Smooth muscle cell (in vitro differentiated cells): ENCODE measurements around the gene CLNK. TPM values are rescaled to one million over a fixed set of nuclear protein-coding genes. Genes with fewer than 3 reads are reported as not detected.

ENCODE experiments used
- DNase-seq: peaks from one replicate; lab custom pipeline; 2025; ENCODE audit not compliant: unreplicated experiment; lab: John Stamatoyannopoulos, UW
- H2AFZ ChIP-seq: fragments of 200-600 bp; sonication (generic); 2 replicates; pipeline ENCODE4 v1.6.0; 2016; ENCODE audit warnings: antibody characterized with exemption, low read depth, mild to moderate bottlenecking
- H3F3A ChIP-seq: fragments of 200-600 bp; sonication (generic); 2 replicates; pipeline ENCODE4 v1.6.0; 2017; ENCODE audit warnings: antibody characterized with exemption, low read depth
- H3K27ac ChIP-seq: fragments of 200-600 bp; sonication (generic); 2 replicates; pipeline ENCODE4 v1.5.1; 2016; ENCODE audit warnings: low read depth, mild to moderate bottlenecking
- H3K27me3 ChIP-seq: fragments of 200-600 bp; sonication (generic); 2 replicates; pipeline ENCODE4 v1.6.1; 2016; ENCODE audit warnings: low read depth, mild to moderate bottlenecking
- H3K36me3 ChIP-seq: fragments of 200-600 bp; sonication (generic); 2 replicates; pipeline ENCODE4 v1.5.1; 2016; ENCODE audit warnings: low read depth
- H3K4me1 ChIP-seq: fragments of 200-600 bp; sonication (generic); 2 replicates; pipeline ENCODE4 v1.5.1; 2016; ENCODE audit warnings: low read depth
- H3K4me2 ChIP-seq: fragments of 200-600 bp; sonication (generic); 2 replicates; pipeline ENCODE4 v1.6.0; 2016; ENCODE audit warnings: mild to moderate bottlenecking
- H3K4me3 ChIP-seq: fragments of 200-600 bp; sonication (generic); 2 replicates; pipeline ENCODE4 v1.5.1; 2016; ENCODE audit warnings: mild to moderate bottlenecking
- H3K79me2 ChIP-seq: fragments of 200-600 bp; sonication (generic); 2 replicates; pipeline ENCODE4 v1.6.0; 2016; ENCODE audit warnings: low read depth, mild to moderate bottlenecking
- H3K9ac ChIP-seq: fragments of 200-600 bp; sonication (generic); 2 replicates; pipeline ENCODE4 v1.6.0; 2016; ENCODE audit warnings: low read depth
- H3K9me3 ChIP-seq: fragments of 200-600 bp; sonication (generic); replicated peaks from 2 replicates; pipeline ENCODE4 v1.5.1; 2016; ENCODE audit warnings: low read depth
- H4K20me1 ChIP-seq: fragments of 200-600 bp; sonication (generic); 2 replicates; pipeline ENCODE4 v1.6.0; 2016; ENCODE audit warnings: low read depth
- WGBS: methylation state at CpG from one replicate; pipeline ENCODE4 v1.1.7; 2016; ENCODE audit warnings: low lambda C conversion rate; 5-methylcytosine and 5-hydroxymethylcytosine counted together
- polyA plus RNA-seq: library from polyadenylated mRNA; unstranded; fragments of >200 nt; fragmentation: Nextera tagmentation; extraction: Ambion mirVana; gene quantifications from 2 replicates; pipeline ENCODE4 v1.2.1, GENCODE V29; 2016
- total RNA-seq: library from RNA; depleted of rRNA; stranded (reverse); fragments of >200 nt; gene quantifications from 2 replicates; pipeline ENCODE4 v1.2.3, GENCODE V29; 2014
- TF ChIP-seq, protein P1 (sequence below): fragments of 200-600 bp; sonication (generic); IDR thresholded peaks from 2 replicates; pipeline ENCODE4 v1.5.1; 2017; ENCODE audit warnings: borderline replicate concordance, mild to moderate bottlenecking, antibody characterized with exemption; ENCODE audit not compliant: insufficient read depth, poor library complexity, severe bottlenecking

The CLNK gene
- total and polyA plus RNA-seq, 2 experiments from 2014 or later, result not detected

GRCh38 chr4:10457255-10457801 is 227.2 kb downstream of the CLNK start, which contains the start of gene ZNF518B:
Gene ZNF518B, minus strand, starts transcription at chr4:10457426. Its CDS starts 11,098 bp downstream, at chr4:10446328.
- Histone ChIP-seq H3K9ac (peak within 1 kb of the TSS; percentile 92), H3K4me3 (peak within 1 kb of the TSS; percentile 78), H3K36me3 (peaks cover 15% of the 10 kb centered on the region), H3K27me3 (peaks cover 9% of the 10 kb centered on the region), H3K4me2 (peak within 1 kb of the TSS; percentile 97), H3K27ac (peak within 1 kb of the TSS; percentile 80), H3F3A (peaks cover 5% of the 10 kb centered on the region), H2AFZ (peak within 1 kb of the TSS; percentile 100), H3K9me3 (no peaks in the 10 kb centered on the region), H3K4me1 (peaks cover 12% of the 10 kb centered on the region), H4K20me1 (peaks cover 37% of the 10 kb centered on the region), H3K79me2 (peaks cover 34% of the 10 kb centered on the region)
- WGBS, result 8% methylated on average over 42 of the region's 60 CpGs
- TF ChIP-seq, protein P1, sequence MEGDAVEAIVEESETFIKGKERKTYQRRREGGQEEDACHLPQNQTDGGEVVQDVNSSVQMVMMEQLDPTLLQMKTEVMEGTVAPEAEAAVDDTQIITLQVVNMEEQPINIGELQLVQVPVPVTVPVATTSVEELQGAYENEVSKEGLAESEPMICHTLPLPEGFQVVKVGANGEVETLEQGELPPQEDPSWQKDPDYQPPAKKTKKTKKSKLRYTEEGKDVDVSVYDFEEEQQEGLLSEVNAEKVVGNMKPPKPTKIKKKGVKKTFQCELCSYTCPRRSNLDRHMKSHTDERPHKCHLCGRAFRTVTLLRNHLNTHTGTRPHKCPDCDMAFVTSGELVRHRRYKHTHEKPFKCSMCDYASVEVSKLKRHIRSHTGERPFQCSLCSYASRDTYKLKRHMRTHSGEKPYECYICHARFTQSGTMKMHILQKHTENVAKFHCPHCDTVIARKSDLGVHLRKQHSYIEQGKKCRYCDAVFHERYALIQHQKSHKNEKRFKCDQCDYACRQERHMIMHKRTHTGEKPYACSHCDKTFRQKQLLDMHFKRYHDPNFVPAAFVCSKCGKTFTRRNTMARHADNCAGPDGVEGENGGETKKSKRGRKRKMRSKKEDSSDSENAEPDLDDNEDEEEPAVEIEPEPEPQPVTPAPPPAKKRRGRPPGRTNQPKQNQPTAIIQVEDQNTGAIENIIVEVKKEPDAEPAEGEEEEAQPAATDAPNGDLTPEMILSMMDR, result no peak
- peak; percentile 33 for DNase-seq

DNA sequence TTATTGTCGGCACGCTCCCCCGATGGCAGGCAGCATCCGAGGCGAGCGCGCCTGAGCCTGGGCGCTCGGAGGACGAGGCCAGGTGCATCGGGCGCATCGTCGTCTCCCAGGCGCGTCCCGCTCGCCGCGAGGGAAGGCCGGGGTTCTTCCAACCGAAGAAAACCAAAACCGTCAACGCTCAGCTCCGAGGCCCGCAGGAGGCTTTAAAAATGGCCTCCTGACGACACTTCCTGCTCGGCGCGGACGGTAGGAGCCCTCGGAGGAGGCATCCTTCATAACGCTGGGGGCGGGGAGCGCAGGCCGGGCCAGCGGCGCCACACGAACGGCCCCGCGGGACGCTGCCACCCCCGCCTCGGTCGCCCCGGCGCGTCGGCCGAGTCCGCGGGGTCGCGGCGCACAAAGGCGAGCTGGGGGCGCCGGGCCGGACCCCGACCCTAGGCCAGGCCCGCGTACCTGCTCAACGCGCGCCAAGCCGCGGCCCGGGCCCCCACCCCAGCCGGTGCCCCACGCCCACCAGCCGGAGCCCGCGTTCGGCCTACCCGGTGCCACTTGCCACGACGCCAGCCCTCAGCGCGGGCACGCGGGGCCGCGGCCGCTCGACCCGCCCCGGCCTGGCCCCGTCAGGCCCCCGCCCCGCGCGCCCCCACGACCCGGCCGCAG is 227.8 kb downstream of the CLNK start:
- TF ChIP-seq, protein P1, result no peak
- no peaks in the 10 kb centered on the region for H3K9me3 ChIP-seq
- peaks cover 12% of the 10 kb centered on the region for H3K4me1 ChIP-seq
- H3F3A ChIP-seq, result peaks cover 8% of the 10 kb centered on the region
- peak overlapping the region; percentile 80 for H3K27ac ChIP-seq
- H2AFZ ChIP-seq, result peak overlapping the region; percentile 100
- DNase-seq, result peak; percentile 25
- peaks cover 34% of the 10 kb centered on the region for H3K79me2 ChIP-seq
- WGBS, result 2% methylated on average over 50 of the region's 96 CpGs
- peaks cover 15% of the 10 kb centered on the region for H3K36me3 ChIP-seq
- peaks cover 43% of the 10 kb centered on the region for H4K20me1 ChIP-seq
- peak overlapping the region; percentile 92 for H3K9ac ChIP-seq
- peak overlapping the region; percentile 78 for H3K4me3 ChIP-seq
- H3K4me2 ChIP-seq, result peak overlapping the region; percentile 97
- peaks cover 3% of the 10 kb centered on the region for H3K27me3 ChIP-seq

DNA sequence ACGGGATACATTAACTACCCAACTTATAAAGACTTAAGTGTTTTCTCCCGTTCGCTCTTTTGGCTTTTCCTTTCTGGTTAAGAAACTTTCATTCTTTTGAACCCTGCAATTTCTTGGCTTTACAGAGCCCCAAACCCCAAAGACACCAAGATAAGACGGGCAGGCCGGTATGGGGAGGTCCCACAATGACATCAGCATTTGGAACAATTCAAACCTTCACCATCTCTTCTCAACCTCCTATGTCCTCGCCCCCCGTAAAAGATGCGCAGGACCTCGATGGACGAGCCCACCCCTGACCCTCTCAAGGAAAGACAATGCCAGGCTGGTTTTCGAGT is 228.3 kb downstream of the CLNK start:
- Histone ChIP-seq H2AFZ (peak overlapping the region; percentile 100), H4K20me1 (peaks cover 48% of the 10 kb centered on the region), H3K79me2 (peaks cover 38% of the 10 kb centered on the region), H3K4me2 (peak overlapping the region; percentile 97), H3K4me1 (peaks cover 12% of the 10 kb centered on the region), H3K9me3 (no peaks in the 10 kb centered on the region), H3K36me3 (peaks cover 15% of the 10 kb centered on the region), H3K27ac (peak overlapping the region; percentile 80), H3K4me3 (peak overlapping the region; percentile 78), H3K27me3 (no peaks in the 10 kb centered on the region), H3K9ac (peak overlapping the region; percentile 92), H3F3A (peaks cover 8% of the 10 kb centered on the region)
- DNase-seq, result no peak
- TF ChIP-seq, protein P1, result no peak
- WGBS, result 25% methylated on average over 11 of the region's 11 CpGs

DNA sequence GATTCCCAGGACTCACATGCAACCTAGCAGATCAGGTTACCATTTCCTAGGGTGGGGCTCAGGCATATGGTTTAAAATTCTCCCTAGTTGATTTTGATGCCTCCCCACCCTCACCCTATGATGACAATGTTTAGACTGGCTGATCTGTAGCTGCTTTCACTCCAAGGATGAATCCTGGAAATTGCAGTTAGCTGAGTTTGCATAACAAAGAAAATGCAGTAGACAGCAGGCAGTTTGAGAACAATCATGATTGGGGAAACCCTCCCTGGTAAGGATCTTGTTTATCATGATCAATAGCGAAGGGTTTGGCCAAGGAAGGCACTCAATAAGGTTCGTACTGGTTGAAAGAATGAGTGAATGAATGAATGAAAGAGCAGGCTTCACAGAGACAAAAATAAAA is 229.4 kb downstream of the CLNK start:
- no peak overlapping the region for H3K27ac ChIP-seq
- H3K27me3 ChIP-seq, result no peaks in the 10 kb centered on the region
- peaks cover 12% of the 10 kb centered on the region for H3K4me1 ChIP-seq
- H4K20me1 ChIP-seq, result peaks cover 59% of the 10 kb centered on the region
- H3K9me3 ChIP-seq, result no peaks in the 10 kb centered on the region
- H3K9ac ChIP-seq, result no peak overlapping the region
- DNase-seq, result no peak
- H3F3A ChIP-seq, result peaks cover 13% of the 10 kb centered on the region
- no peak overlapping the region for H2AFZ ChIP-seq
- H3K4me3 ChIP-seq, result no peak overlapping the region
- no peak overlapping the region for H3K4me2 ChIP-seq
- peaks cover 20% of the 10 kb centered on the region for H3K36me3 ChIP-seq
- 91% methylated on average over 2 of the region's 2 CpGs for WGBS
- H3K79me2 ChIP-seq, result peaks cover 38% of the 10 kb centered on the region
- TF ChIP-seq, protein P1, result no peak
